Measurements from ENCODE around the gene TOP3B. TPM values are rescaled to one million over a fixed set of nuclear protein-coding genes. Genes with fewer than 3 reads are reported as not detected.

Gene TOP3B
- total and polyA plus RNA-seq, 9 of the 15 experiments (the other 6 are each of a cell fraction or from before 2014, with no cell fraction given) = 3.0 to 188 (median 112) TPM

DNA sequence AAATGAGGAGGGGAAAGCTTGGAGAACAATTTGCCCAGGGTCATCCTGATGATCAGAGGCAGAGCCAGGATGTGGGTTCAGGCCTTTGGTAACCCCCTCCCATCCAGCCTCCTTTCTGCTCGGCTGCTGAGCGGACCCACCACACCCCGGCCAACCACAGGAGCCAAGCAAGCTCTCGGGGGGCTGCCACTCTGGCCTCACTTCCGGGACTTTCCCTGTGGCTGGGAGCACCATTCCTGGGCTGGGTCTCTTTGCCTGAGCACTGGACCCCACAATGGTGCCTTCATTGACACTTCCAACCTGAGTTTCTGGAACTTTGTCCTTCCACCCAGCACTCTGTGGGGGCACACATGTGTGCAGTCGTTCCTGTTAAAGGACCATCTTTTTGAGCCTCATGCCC is 9.8 kb downstream of the TOP3B start:
- FAIRE-seq = no peak
- peaks cover 14% of the 10 kb centered on the region for H3K9me1 ChIP-seq (ENCODE audit: control insufficient read depth, insufficient read depth, low read length)
- peaks cover 0 to 19% of the 10 kb centered on the region in 2 experiments; a peak in 1 of 5 replicates for H3K4me1 ChIP-seq (replicated peaks in 1 of 2; ENCODE audit: control insufficient read depth in 2 of 2, insufficient read depth in 2 of 2, low read length in 2 of 2)
- ChIA-PET POLR2A (interaction anchor here (0.6 to 15.7 kb wide), 12 partner anchors 12 to 1123 kb away, joined by 3 to 382 read pairs (median 3); partner anchors contain the start of genes GNAZ, PPM1F and TOP3B), CTCF (ENCODE audit: low intra/inter-chr PET ratio) (interaction anchor here (0.6 to 2.1 kb wide), 8 partner anchors 88 to 606 kb away, joined by 3 to 12 read pairs (median 4); no protein-coding TSS in a partner anchor)
- H3K4me2 ChIP-seq (ENCODE audit: insufficient read depth, low read length) = no peak overlapping the region
- in situ Hi-C loops (cut with MboI) (no loop called here), intact Hi-C loops (cut with micrococcal nuclease) (no loop called here)
- H3K27ac ChIP-seq (ENCODE audit: extremely low read depth, low read depth, low read length) = no peak overlapping the region
- peak overlapping the region in 1 of 2 experiments; percentile 3; a peak in 2 of 4 replicates for H3K9ac ChIP-seq (ENCODE audit: insufficient read depth in 1 of 2, low read depth in 2 of 2, low read length in 2 of 2)
- no peaks in the 10 kb centered on the region for H3K27me3 ChIP-seq (ENCODE audit: control insufficient read depth in 2 of 2, insufficient read depth in 2 of 2, low read length in 2 of 2)
- 55% methylated on average over 6 of the region's 6 CpGs for WGBS (ENCODE audit: insufficient coverage, low coverage, missing lambda C conversion rate)
- peaks cover 93% of the 10 kb centered on the region for H3K36me3 ChIP-seq (ENCODE audit: control insufficient read depth, insufficient read depth, low read length)
- H2AFZ ChIP-seq (ENCODE audit: low read depth, low read length) = no peak overlapping the region
- DNase-seq (ENCODE audit: extremely low read depth in 1 of 4, low spot score in 3 of 4) = no peak
- H3K9me3 ChIP-seq (replicated peaks; ENCODE audit: control insufficient read depth, insufficient read depth, low read depth, low read length) = no peaks in the 10 kb centered on the region
- peak; percentile 6 for ATAC-seq
- peaks cover 56% of the 10 kb centered on the region for H4K20me1 ChIP-seq (replicated peaks; ENCODE audit: control insufficient read depth, insufficient read depth, low read length)
- peaks cover 12% of the 10 kb centered on the region; the same call in 2 of the 3 replicates for H3K79me2 ChIP-seq (ENCODE audit: control insufficient read depth, insufficient read depth, low read length)
- H3K4me3 ChIP-seq = no peak overlapping the region
- no TSS peak for BruUV-seq (replicated peaks)
- TF ChIP-seq TSC22D4 (tag; IDR thresholded peaks at IDR 0.05) (peak; percentile 43; the same call in 1 of the 2 replicates), ZSCAN32 (CRISPR knock-in tag; IDR thresholded peaks at IDR 0.05) (peak; percentile 43; the same call in 1 of the 2 replicates), ZNF23 (CRISPR knock-in tag; IDR thresholded peaks at IDR 0.05) (no peak), SETDB1 (IDR thresholded peaks at IDR 0.05; ENCODE audit: low read length) (peak; percentile 79), ZNF143 (CRISPR knock-in tag; IDR thresholded peaks at IDR 0.05) (no peak), ZC3H4 (CRISPR knock-in tag; IDR thresholded peaks at IDR 0.05; ENCODE audit: borderline replicate concordance) (no peak), KLF13 (tag; IDR thresholded peaks at IDR 0.05; ENCODE audit: borderline replicate concordance, low read depth) (no peak), SIX5 (IDR thresholded peaks at IDR 0.05; ENCODE audit: borderline replicate concordance in 1 of 2, insufficient read depth in 1 of 2, low read depth in 1 of 2, low read length in 2 of 2) (0 out of 4 replicates have a peak, but pooled peaks of 1 of the 2 experiments have one; percentile 9), ZNF764 (CRISPR knock-in tag; IDR thresholded peaks at IDR 0.05; ENCODE audit: low read depth) (0 out of 2 replicates have a peak, but pooled peaks have one; percentile 39), POLR2B (IDR thresholded peaks at IDR 0.05; ENCODE audit: low read depth, partially characterized antibody) (peak; percentile 17), POLR2A (conservative IDR thresholded peaks at IDR 0.05) (0 out of 2 replicates have a peak, but pooled peaks have one; percentile 13), KLF1 (tag; IDR thresholded peaks at IDR 0.05) (peak; percentile 53; the same call in 1 of the 2 replicates), GTF2F1 (IDR thresholded peaks at IDR 0.05; ENCODE audit: low read depth, low read length) (no peak), BMI1 (IDR thresholded peaks at IDR 0.05; ENCODE audit: low read length) (no peak), HMGXB4 (CRISPR knock-in tag; IDR thresholded peaks at IDR 0.05) (0 out of 2 replicates have a peak, but pooled peaks have one; percentile 5), IFI16 (CRISPR knock-in tag; IDR thresholded peaks at IDR 0.05) (0 out of 2 replicates have a peak, but pooled peaks have one; percentile 11)
- TF ChIP-seq, protein P1, sequence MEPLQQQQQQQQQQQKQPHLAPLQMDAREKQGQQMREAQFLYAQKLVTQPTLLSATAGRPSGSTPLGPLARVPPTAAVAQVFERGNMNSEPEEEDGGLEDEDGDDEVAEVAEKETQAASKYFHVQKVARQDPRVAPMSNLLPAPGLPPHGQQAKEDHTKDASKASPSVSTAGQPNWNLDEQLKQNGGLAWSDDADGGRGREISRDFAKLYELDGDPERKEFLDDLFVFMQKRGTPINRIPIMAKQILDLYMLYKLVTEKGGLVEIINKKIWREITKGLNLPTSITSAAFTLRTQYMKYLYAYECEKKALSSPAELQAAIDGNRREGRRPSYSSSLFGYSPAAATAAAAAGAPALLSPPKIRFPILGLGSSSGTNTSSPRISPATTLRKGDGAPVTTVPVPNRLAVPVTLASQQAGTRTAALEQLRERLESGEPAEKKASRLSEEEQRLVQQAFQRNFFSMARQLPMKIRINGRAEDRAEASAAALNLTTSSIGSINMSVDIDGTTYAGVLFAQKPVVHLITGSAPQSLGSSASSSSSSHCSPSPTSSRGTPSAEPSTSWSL (CRISPR knock-in tag; IDR thresholded peaks at IDR 0.05; ENCODE audit: borderline replicate concordance) = 0 out of 2 replicates have a peak, but pooled peaks have one; percentile 16
